HEK293 (cell line): ENCODE results near the gene NT5DC4.

Source experiments
- CTCF ChIA-PET: fragments of 350-600 bp; formaldehyde crosslinking; extraction: SDS; loops from one replicate; lab custom pipeline; 2021; ENCODE audit warnings: antibody characterized with exemption; lab: Yijun Ruan, JAX
- POLR2A ChIA-PET: fragments of 300-600 bp; formaldehyde crosslinking; extraction: SDS; loops from one replicate; lab custom pipeline; 2020; ENCODE audit warnings: antibody characterized with exemption, inconsistent platforms; lab: Yijun Ruan, JAX
- H3K27ac ChIP-seq: fragments of 200-500 bp; sonication (Bioruptor generic); 2 replicates; pipeline ENCODE4 v1.5.1; 2014; ENCODE audit warnings: low read depth, low read length, control low read depth, inconsistent platforms; ENCODE audit errors: extremely low read depth
- H3K36me3 ChIP-seq, 2 experiments: fragments of 200-500 bp in 1 of 2; sonication (Bioruptor generic) in 1 of 2; 1 replicate in 1 of 2; 2 replicates in 1 of 2; pipeline ENCODE4 v1.5.1; 2014 to 2017; ENCODE audit warnings: inconsistent platforms in 2 of 2, low read length in 2 of 2; ENCODE audit not compliant: control insufficient read depth in 2 of 2, insufficient read depth in 1 of 2
- H3K4me1 ChIP-seq: fragments of 200-500 bp; sonication (Bioruptor generic); 2 replicates; pipeline ENCODE4 v1.5.1; 2014; ENCODE audit warnings: mild to moderate bottlenecking, low read length, inconsistent platforms; ENCODE audit not compliant: control insufficient read depth, insufficient read depth
- H3K4me3 ChIP-seq: 2 replicates; pipeline ENCODE4 v1.5.1; 2011; ENCODE audit warnings: low read depth, mild to moderate bottlenecking, control low read depth, low read length, moderate library complexity
- H3K9me3 ChIP-seq: fragments of 200-500 bp; sonication (Bioruptor generic); 2 replicates; pipeline ENCODE4 v1.5.1; 2014; ENCODE audit warnings: low read depth, low read length, inconsistent platforms; ENCODE audit not compliant: control insufficient read depth, insufficient read depth
- CTCF ChIP-seq: fragments of 450-650 bp; formaldehyde crosslinking; IDR thresholded peaks from 2 replicates; pipeline ENCODE4 v1.5.1; 2016; ENCODE audit warnings: missing biosample characterization, missing genetic modification characterization
- GFI1B ChIP-seq: fragments of 450-650 bp; formaldehyde crosslinking; IDR thresholded peaks from 2 replicates; pipeline ENCODE4 v1.5.1; 2016; ENCODE audit warnings: missing biosample characterization, missing genetic modification characterization
- KLF16 ChIP-seq: fragments of 450-650 bp; formaldehyde crosslinking; IDR thresholded peaks from 2 replicates; pipeline ENCODE4 v1.5.1; 2017; ENCODE audit warnings: missing biosample characterization, missing genetic modification characterization
- PRDM10 ChIP-seq: fragments of 450-650 bp; formaldehyde crosslinking; IDR thresholded peaks from 2 replicates; pipeline ENCODE4 v1.5.1; 2016; ENCODE audit warnings: missing biosample characterization, missing genetic modification characterization
- PRDM6 ChIP-seq: fragments of 450-650 bp; formaldehyde crosslinking; IDR thresholded peaks from 2 replicates; pipeline ENCODE4 v1.5.1; 2017; ENCODE audit warnings: missing biosample characterization, missing genetic modification characterization
- SALL2 ChIP-seq: fragments of 450-650 bp; formaldehyde crosslinking; IDR thresholded peaks from 2 replicates; pipeline ENCODE4 v1.5.0; 2017; ENCODE audit warnings: missing biosample characterization, mild to moderate bottlenecking, missing genetic modification characterization, borderline replicate concordance
- SP7 ChIP-seq: fragments of 450-650 bp; formaldehyde crosslinking; IDR thresholded peaks from 2 replicates; pipeline ENCODE4 v1.5.1; 2016; ENCODE audit warnings: missing biosample characterization, missing genetic modification characterization
- WT1 ChIP-seq: fragments of 450-650 bp; formaldehyde crosslinking; IDR thresholded peaks from 2 replicates; pipeline ENCODE4 v1.5.1; 2016; ENCODE audit warnings: missing biosample characterization, missing genetic modification characterization
- ZBTB10 ChIP-seq: fragments of 450-650 bp; formaldehyde crosslinking; IDR thresholded peaks from 2 replicates; pipeline ENCODE4 v1.5.1; 2016; ENCODE audit warnings: missing biosample characterization, missing genetic modification characterization
- ZIC2 ChIP-seq: fragments of 450-650 bp; formaldehyde crosslinking; IDR thresholded peaks from 2 replicates; pipeline ENCODE4 v1.5.1; 2016; ENCODE audit warnings: missing biosample characterization, missing genetic modification characterization
- ZNF214 ChIP-seq: fragments of 450-650 bp; formaldehyde crosslinking; IDR thresholded peaks from 2 replicates; pipeline ENCODE4 v1.5.1; 2017; ENCODE audit warnings: missing biosample characterization, mild to moderate bottlenecking, missing genetic modification characterization, borderline replicate concordance
- ZNF324 ChIP-seq: fragments of 450-650 bp; formaldehyde crosslinking; IDR thresholded peaks from 2 replicates; pipeline ENCODE4 v1.5.1; 2016; ENCODE audit warnings: missing biosample characterization, missing genetic modification characterization
- ZNF362 ChIP-seq: fragments of 450-650 bp; formaldehyde crosslinking; IDR thresholded peaks from 2 replicates; pipeline ENCODE4 v1.5.1; 2016; ENCODE audit warnings: missing biosample characterization, missing genetic modification characterization
- ZNF513 ChIP-seq: fragments of 450-650 bp; IDR thresholded peaks from 2 replicates; pipeline ENCODE4 v1.5.1; 2018; ENCODE audit warnings: missing biosample characterization, missing genetic modification characterization
- ZNF558 ChIP-seq: fragments of 450-650 bp; formaldehyde crosslinking; IDR thresholded peaks from 2 replicates; pipeline ENCODE4 v1.5.1; 2016; ENCODE audit warnings: missing biosample characterization, missing genetic modification characterization
- ZNF561 ChIP-seq: fragments of 450-650 bp; IDR thresholded peaks from 2 replicates; pipeline ENCODE4 v1.5.1; 2018; ENCODE audit warnings: missing biosample characterization, missing genetic modification characterization, borderline replicate concordance
- ZNF654 ChIP-seq: fragments of 450-650 bp; formaldehyde crosslinking; IDR thresholded peaks from 2 replicates; pipeline ENCODE4 v1.5.1; 2016; ENCODE audit warnings: low read depth, missing biosample characterization, missing genetic modification characterization
- ZNF837 ChIP-seq: fragments of 450-650 bp; formaldehyde crosslinking; IDR thresholded peaks from 2 replicates; pipeline ENCODE4 v1.5.1; 2016; ENCODE audit warnings: missing biosample characterization, missing genetic modification characterization

NT5DC4 gene

GRCh38 chr2:112688086-112688880 is 32.5 kb upstream of the NT5DC4 start:
- no peaks in the 10 kb centered on the region for H3K4me1 ChIP-seq
- no peak overlapping the region for H3K27ac ChIP-seq
- no peak overlapping the region for H3K4me3 ChIP-seq
- TF ChIP-seq ZIC2: no peak
- no peak for TF ChIP-seq ZNF513 (tag by site-specific recombination)
- no peak for TF ChIP-seq GFI1B (tag by site-specific recombination)
- TF ChIP-seq ZNF324 (tag by site-specific recombination): no peak
- no peak for TF ChIP-seq SP7 (tag by site-specific recombination)
- TF ChIP-seq ZNF214 (tag by site-specific recombination): no peak
- no peak for TF ChIP-seq ZBTB10 (tag by site-specific recombination)
- TF ChIP-seq WT1 (tag by site-specific recombination): no peak
- TF ChIP-seq ZNF837 (tag by site-specific recombination): no peak
- no peak for TF ChIP-seq KLF16 (tag by site-specific recombination)
- no peak for TF ChIP-seq ZNF558
- no peak for TF ChIP-seq SALL2 (tag by site-specific recombination)
- no peak for TF ChIP-seq ZNF362 (tag by site-specific recombination)
- H3K9me3 ChIP-seq: no peaks in the 10 kb centered on the region
- no peaks in the 10 kb centered on the region for H3K36me3 ChIP-seq
- CTCF ChIA-PET: interaction anchor here (0.5 to 1.3 kb wide), 6 partner anchors 47 to 411 kb away, joined by 3 to 6 read pairs (median 4); no protein-coding TSS in a partner anchor
- POLR2A ChIA-PET: no interaction called here

GRCh38 chr2:112690853-112691401 is 29.9 kb upstream of the NT5DC4 start:
- CTCF ChIA-PET: interaction anchor here (0.6 to 3.4 kb wide), 25 partner anchors 9 to 1138 kb away, joined by 3 to 23 read pairs (median 4); no protein-coding TSS in a partner anchor
- H3K4me3 ChIP-seq: no peak overlapping the region
- no peak overlapping the region for H3K27ac ChIP-seq
- H3K9me3 ChIP-seq: no peaks in the 10 kb centered on the region
- no peaks in the 10 kb centered on the region for H3K4me1 ChIP-seq
- POLR2A ChIA-PET: interaction anchor here (0.6 kb wide), 1 partner anchor 71 kb away, joined by 3 read pairs; no protein-coding TSS in a partner anchor
- TF ChIP-seq ZNF654 (tag by site-specific recombination) (peak; percentile 57), CTCF (peak; percentile 72), ZNF561 (tag by site-specific recombination) (no peak), PRDM10 (tag by site-specific recombination) (peak; percentile 73), PRDM6 (tag by site-specific recombination) (no peak)
- no peaks in the 10 kb centered on the region for H3K36me3 ChIP-seq
